BJ (cell line): Measurements from ENCODE around the gene PAK3. TPM values are rescaled to one million over a fixed set of nuclear protein-coding genes. Genes with fewer than 3 reads are reported as not detected.

ENCODE experiments used
- CTCF ChIA-PET: fragments of 350-600 bp; formaldehyde crosslinking; extraction: SDS; loops from one replicate; lab custom pipeline; 2021; ENCODE audit warnings: antibody characterized with exemption, inconsistent platforms; lab: Yijun Ruan, JAX
- POLR2A ChIA-PET: fragments of 300-600 bp; sonication (Branson Sonifier 250); formaldehyde crosslinking; extraction: SDS; loops from one replicate; lab custom pipeline; 2021; ENCODE audit warnings: antibody characterized with exemption; lab: Charles Lee
- DNase-seq: peaks from one replicate; pipeline ENCODE4 v3.0.0-alpha.2; 2011; ENCODE audit warnings: low read depth
- H3K27me3 ChIP-seq: 2 replicates; pipeline ENCODE4 v1.6.0; 2011; ENCODE audit warnings: low read length; ENCODE audit not compliant: control insufficient read depth, insufficient read depth
- H3K36me3 ChIP-seq: 2 replicates; pipeline ENCODE4 v1.5.1; 2011; ENCODE audit warnings: low read length; ENCODE audit not compliant: control insufficient read depth, insufficient read depth
- H3K4me3 ChIP-seq: 2 replicates; pipeline ENCODE4 v1.5.1; 2011; ENCODE audit warnings: low read depth, mild to moderate bottlenecking, control low read depth, low read length
- polyA plus RNA-seq: library from polyadenylated mRNA; depleted of rRNA; stranded (reverse); fragments of >200 nt; gene quantifications from 2 replicates; pipeline ENCODE4 v1.2.3, GENCODE V29; 2011
- TF ChIP-seq, protein P1 (sequence below): IDR thresholded peaks from 2 replicates; pipeline ENCODE4 v1.5.1; 2011; ENCODE audit warnings: low read depth, mild to moderate bottlenecking, control low read depth, inconsistent platforms, low read length, moderate library complexity; ENCODE audit not compliant: insufficient read depth

The PAK3 gene
- polyA plus RNA-seq, 1 experiment: 0.16 TPM

GRCh38 chrX:111101580-111101979 lies 5.6 kb downstream of the PAK3 start:
- no peak for DNase-seq
- no peaks in the 10 kb centered on the region for H3K27me3 ChIP-seq
- no peaks in the 10 kb centered on the region for H3K36me3 ChIP-seq
- H3K4me3 ChIP-seq: no peak overlapping the region
- ChIA-PET CTCF (interaction anchor here (1.5 kb wide), 1 partner anchor 248 kb away, joined by 4 read pairs; no protein-coding TSS in a partner anchor), POLR2A (no interaction called here)
- TF ChIP-seq, protein P1, sequence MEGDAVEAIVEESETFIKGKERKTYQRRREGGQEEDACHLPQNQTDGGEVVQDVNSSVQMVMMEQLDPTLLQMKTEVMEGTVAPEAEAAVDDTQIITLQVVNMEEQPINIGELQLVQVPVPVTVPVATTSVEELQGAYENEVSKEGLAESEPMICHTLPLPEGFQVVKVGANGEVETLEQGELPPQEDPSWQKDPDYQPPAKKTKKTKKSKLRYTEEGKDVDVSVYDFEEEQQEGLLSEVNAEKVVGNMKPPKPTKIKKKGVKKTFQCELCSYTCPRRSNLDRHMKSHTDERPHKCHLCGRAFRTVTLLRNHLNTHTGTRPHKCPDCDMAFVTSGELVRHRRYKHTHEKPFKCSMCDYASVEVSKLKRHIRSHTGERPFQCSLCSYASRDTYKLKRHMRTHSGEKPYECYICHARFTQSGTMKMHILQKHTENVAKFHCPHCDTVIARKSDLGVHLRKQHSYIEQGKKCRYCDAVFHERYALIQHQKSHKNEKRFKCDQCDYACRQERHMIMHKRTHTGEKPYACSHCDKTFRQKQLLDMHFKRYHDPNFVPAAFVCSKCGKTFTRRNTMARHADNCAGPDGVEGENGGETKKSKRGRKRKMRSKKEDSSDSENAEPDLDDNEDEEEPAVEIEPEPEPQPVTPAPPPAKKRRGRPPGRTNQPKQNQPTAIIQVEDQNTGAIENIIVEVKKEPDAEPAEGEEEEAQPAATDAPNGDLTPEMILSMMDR: no peak

DNA sequence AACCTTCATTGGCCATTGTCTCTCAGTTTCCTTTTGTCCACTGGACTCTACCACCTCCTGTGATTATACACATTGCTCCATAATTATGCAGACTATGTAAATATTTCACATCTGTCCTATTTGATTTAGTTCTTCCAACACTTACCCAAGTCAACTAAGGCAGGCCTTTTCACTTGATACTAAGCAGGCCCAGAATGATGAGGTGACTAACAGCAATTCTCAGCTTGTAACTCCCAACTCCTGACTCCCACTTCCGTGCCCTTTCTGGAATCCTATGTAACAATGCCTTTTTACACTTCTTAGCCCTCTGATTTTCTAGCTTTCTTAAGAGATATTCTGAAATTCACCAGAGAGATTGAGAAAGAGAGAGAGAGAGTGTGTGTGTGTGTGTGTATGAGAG lies 6.6 kb downstream of the PAK3 start:
- Histone ChIP-seq H3K4me3 (no peak overlapping the region), H3K27me3 (no peaks in the 10 kb centered on the region), H3K36me3 (no peaks in the 10 kb centered on the region)
- DNase-seq: no peak
- CTCF ChIA-PET: interaction anchor here (1.5 kb wide), 1 partner anchor 249 kb away, joined by 4 read pairs; no protein-coding TSS in a partner anchor
- POLR2A ChIA-PET: no interaction called here
- TF ChIP-seq, protein P1: no peak

DNA sequence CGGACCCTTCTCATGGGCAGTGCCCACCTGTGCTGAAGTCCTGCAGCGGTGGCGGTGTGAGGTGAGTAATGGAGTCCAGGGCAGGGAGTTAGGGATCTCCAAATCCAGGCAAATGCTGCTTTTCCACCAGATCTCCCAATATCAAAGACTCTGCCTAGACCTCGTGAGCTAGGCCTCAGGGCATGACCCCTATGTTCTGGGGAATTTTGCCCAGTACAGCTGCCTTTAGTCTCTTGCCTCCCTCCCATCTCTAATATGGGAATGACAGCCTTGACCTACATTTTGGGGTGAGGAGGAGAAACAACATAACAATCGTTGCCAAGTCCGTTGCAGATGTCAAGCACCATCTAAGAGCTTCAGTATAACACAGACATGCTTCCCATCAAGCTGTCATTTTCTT lies 7.3 kb downstream of the PAK3 start:
- H3K27me3 ChIP-seq: no peaks in the 10 kb centered on the region
- CTCF ChIA-PET: interaction anchor here (1.5 kb wide), 1 partner anchor 250 kb away, joined by 4 read pairs; no protein-coding TSS in a partner anchor
- H3K36me3 ChIP-seq: no peaks in the 10 kb centered on the region
- no peak overlapping the region for H3K4me3 ChIP-seq
- POLR2A ChIA-PET: no interaction called here
- DNase-seq: no peak
- TF ChIP-seq, protein P1: no peak

GRCh38 chrX:111110098-111110775 lies 14.2 kb downstream of the PAK3 start:
- no peak overlapping the region for H3K4me3 ChIP-seq
- CTCF ChIA-PET: no interaction called here
- TF ChIP-seq, protein P1: no peak
- no peak for DNase-seq
- no peaks in the 10 kb centered on the region for H3K27me3 ChIP-seq
- no peaks in the 10 kb centered on the region for H3K36me3 ChIP-seq
- POLR2A ChIA-PET: no interaction called here

DNA sequence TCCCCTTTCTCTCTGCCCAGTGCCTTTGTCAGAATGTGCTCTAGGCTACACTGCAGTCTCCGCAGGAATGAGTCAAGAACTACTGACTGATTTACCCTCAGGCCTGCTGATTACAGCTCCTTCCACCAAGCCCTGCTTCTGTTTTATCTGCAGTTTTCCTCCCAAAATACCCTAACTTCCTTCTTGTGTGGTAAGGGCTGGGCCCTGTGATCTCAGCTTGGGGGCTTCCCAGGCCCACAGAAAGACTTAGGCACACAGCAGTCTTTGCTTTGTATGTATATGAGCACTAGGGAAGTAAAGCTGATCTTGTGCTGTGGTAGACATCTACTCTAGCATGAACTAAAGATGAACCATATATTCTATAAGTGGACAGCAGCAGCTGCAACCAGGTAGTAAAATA lies 18.8 kb downstream of the PAK3 start:
- CTCF ChIA-PET: no interaction called here

More for the DNA sequence above, 18.8 kb downstream of the PAK3 start:
- Histone ChIP-seq H3K27me3 (no peaks in the 10 kb centered on the region), H3K36me3 (no peaks in the 10 kb centered on the region), H3K4me3 (no peak overlapping the region)
- TF ChIP-seq, protein P1: no peak
- no peak for DNase-seq
- POLR2A ChIA-PET: no interaction called here
